ENCODE data around the gene SSH2.

DNA sequence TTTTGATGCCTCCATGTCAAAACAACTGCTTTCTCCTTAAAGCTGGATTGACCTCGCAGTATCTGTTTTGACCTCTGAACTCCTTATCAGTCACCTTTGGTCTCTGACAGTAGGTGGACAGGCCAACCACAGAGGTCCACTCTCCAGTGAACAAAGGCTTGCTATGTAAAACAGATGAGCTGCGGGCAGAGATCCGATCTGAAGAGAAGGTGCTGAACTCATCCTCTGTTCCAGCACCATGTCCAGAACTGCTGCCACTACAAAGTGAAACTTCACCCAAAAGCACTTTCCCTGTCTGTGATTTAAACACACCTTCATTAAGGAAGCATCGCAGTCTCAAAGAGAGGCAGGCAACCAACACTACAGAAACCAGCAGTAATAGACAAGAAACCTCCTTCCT lies 190.0 kb downstream of the SSH2 start:
- TF ChIP-seq, protein P1, sequence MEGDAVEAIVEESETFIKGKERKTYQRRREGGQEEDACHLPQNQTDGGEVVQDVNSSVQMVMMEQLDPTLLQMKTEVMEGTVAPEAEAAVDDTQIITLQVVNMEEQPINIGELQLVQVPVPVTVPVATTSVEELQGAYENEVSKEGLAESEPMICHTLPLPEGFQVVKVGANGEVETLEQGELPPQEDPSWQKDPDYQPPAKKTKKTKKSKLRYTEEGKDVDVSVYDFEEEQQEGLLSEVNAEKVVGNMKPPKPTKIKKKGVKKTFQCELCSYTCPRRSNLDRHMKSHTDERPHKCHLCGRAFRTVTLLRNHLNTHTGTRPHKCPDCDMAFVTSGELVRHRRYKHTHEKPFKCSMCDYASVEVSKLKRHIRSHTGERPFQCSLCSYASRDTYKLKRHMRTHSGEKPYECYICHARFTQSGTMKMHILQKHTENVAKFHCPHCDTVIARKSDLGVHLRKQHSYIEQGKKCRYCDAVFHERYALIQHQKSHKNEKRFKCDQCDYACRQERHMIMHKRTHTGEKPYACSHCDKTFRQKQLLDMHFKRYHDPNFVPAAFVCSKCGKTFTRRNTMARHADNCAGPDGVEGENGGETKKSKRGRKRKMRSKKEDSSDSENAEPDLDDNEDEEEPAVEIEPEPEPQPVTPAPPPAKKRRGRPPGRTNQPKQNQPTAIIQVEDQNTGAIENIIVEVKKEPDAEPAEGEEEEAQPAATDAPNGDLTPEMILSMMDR (IDR thresholded peaks at IDR 0.05; ENCODE audit: poor library complexity) = no peak
- no peak for TF ChIP-seq EZH2 (IDR thresholded peaks at IDR 0.05; ENCODE audit: borderline replicate concordance)
